ENCODE data around the gene RCOR1. TPM values are rescaled to one million over a fixed set of nuclear protein-coding genes. Genes with fewer than 3 reads are reported as not detected.

Gene RCOR1
- total RNA-seq, 5 donors from 2014 or later (not counting 1 experiment from before 2014, with no cell fraction given): 17.7 to 25.0 (median 18.7) TPM

DNA sequence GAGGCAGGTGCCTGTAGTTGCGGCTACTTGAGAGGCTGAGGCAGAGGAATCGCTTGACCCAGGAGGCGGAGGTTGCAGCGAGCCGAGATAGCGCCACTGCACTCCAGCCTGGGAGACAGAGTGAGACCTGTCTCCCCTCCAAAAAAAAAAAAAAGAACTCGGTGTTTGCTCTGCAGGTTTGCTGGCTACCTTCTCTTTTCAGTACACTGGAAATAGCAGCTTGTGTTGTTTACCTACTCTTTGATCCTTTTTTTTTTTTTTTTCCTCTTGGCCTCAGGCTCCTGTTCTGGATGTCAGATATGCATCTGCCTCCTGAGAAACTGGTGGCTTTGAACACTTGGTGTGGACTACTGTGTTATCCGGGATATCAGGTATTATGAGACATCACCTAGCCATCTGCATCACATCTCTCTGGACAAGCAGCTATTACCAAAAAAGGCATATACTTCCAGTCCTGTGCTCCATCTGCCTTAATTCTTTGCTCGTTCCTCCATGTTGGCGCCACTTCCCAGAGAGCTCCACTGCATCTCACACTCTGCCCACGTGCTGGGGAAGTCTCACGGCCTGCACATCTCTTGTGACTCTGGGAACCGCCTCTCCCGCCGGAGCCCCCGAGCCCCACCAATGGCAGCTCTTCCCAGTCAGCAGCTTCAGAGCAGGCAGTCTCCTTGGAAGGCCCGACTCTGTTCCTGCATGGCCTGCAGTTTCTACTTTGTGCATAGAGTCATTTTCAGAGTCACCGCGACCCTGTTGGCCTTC, 133.9 kb downstream of the RCOR1 start:
- ATAC-seq (replicated peaks in 1 of 4) (no peak), DNase-seq (no peak)
- Mint-ChIP-seq H3K27me3 (no peaks in the 10 kb centered on the region), H3K9me3 (no peaks in the 10 kb centered on the region), H3K36me3 (peaks cover 70% of the 10 kb centered on the region), H3K4me1 (no peaks in the 10 kb centered on the region), H3K27ac (no peak overlapping the region), H3K4me3 (no peak overlapping the region)
- WGBS (ENCODE audit: insufficient coverage): 93% methylated on average over 11 of the region's 19 CpGs
- H3K9me3 ChIP-seq: no peaks in the 10 kb centered on the region
- peaks cover 3 to 65% of the 10 kb centered on the region in 2 donors for H3K36me3 ChIP-seq (ENCODE audit: control insufficient read depth in 2 of 2, extremely low read depth in 1 of 2, insufficient read depth in 1 of 2, low read length in 1 of 2)
- H3K4me3 ChIP-seq (ENCODE audit: control insufficient read depth in 1 of 2, extremely low read depth in 1 of 2, low read length in 1 of 2): no peak overlapping the region
- H3K27ac ChIP-seq (ENCODE audit: low read length): no peak overlapping the region
- H3K27me3 ChIP-seq (replicated peaks in 1 of 2; ENCODE audit: control insufficient read depth in 2 of 2, extremely low read depth in 1 of 2, insufficient read depth in 2 of 2, low read length in 1 of 2): no peaks in the 10 kb centered on the region
- POLR2A ChIA-PET: interaction anchor here in 1 of 2 donors (0.5 to 0.6 kb wide), 2 partner anchors 18 to 120 kb away, joined by 4 to 7 read pairs; no protein-coding TSS in a partner anchor
- CTCF ChIA-PET: interaction anchor here (0.6 to 0.7 kb wide), 3 partner anchors 61 to 534 kb away, joined by 3 to 6 read pairs (median 5); no protein-coding TSS in a partner anchor
- H3K4me1 ChIP-seq (ENCODE audit: control insufficient read depth in 1 of 2, extremely low read depth in 1 of 2, insufficient read depth in 2 of 2, low read length in 2 of 2): no peaks in the 10 kb centered on the region

DNA sequence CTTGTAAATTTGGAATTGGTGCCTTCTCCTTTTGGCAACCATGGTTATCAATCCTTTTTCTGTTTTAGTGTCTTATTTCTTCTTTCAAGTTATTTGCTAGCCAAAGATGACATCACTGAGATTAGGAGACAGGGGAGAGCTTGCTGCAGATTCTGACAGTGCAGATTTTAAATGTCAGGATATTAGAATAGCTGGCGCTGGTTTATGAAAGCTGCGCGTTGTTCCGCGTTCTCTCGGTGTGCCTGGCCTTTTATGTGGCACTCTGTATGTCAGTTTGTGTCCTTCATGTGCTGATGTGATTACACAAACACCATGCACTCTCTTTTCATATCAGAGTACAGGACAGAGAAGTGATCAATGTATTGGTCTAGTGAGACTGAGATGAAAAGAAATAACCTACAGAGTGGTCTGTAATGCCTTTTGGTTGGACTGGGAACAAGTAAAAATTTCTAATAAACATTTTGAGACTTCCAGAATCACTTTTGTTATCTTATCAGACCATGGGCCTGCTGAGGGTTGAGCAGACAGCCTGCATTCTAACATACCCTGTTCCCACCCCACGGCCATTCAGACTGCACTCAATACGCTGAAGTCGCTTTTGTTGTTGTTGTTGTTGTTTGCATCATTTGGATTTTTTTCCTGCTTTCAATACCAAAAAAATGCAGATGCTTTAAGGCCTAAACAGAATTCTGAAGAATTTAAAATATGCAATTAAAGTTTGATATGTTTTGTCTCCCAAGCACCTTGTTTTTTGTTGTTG, 135.1 kb downstream of the RCOR1 start:
- H3K36me3 Mint-ChIP-seq: peaks cover 62% of the 10 kb centered on the region
- ATAC-seq (replicated peaks in 1 of 4): no peak

DNA sequence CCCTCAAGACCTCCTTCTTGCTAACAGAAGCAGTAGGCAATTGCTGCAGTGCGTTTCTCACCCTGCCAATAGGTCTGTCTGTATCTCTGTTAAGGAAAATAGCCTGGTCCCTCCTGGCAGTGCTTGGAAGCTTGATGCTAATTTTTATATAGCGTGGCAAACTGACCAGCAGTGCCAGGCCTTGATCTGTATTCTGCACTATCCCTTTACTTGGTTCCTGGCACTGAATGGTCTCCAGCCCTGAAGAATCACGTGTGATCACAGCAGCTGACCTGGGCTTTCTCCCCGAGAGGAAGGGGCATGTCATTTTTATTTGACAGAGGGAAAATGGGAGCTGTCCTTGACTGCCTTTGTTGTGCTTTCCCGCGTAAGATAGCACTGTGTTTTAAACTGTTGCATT, 136.1 kb downstream of the RCOR1 start:
- Histone ChIP-seq H3K4me1 (ENCODE audit: control insufficient read depth in 1 of 2, extremely low read depth in 1 of 2, insufficient read depth in 2 of 2, low read length in 2 of 2) (no peaks in the 10 kb centered on the region), H3K4me3 (ENCODE audit: control insufficient read depth in 1 of 2, extremely low read depth in 1 of 2, low read length in 1 of 2) (no peak overlapping the region), H3K27ac (ENCODE audit: low read length) (no peak overlapping the region), H3K36me3 (ENCODE audit: control insufficient read depth in 2 of 2, extremely low read depth in 1 of 2, insufficient read depth in 1 of 2, low read length in 1 of 2) (peaks cover 3 to 51% of the 10 kb centered on the region in 2 donors), H3K9me3 (no peaks in the 10 kb centered on the region), H3K27me3 (replicated peaks in 1 of 2; ENCODE audit: control insufficient read depth in 2 of 2, extremely low read depth in 1 of 2, insufficient read depth in 2 of 2, low read length in 1 of 2) (no peaks in the 10 kb centered on the region)
- DNase-seq (no peak), ATAC-seq (replicated peaks in 1 of 4) (no peak)
- Mint-ChIP-seq H3K9me3 (no peaks in the 10 kb centered on the region), H3K36me3 (peaks cover 60% of the 10 kb centered on the region), H3K4me1 (no peaks in the 10 kb centered on the region), H3K4me3 (no peak overlapping the region), H3K27me3 (no peaks in the 10 kb centered on the region), H3K27ac (no peak overlapping the region)
- WGBS (ENCODE audit: insufficient coverage): 100% methylated on average over 6 of the region's 6 CpGs
- CTCF ChIA-PET: no interaction called here
- POLR2A ChIA-PET: interaction anchor here in 1 of 2 donors (0.7 kb wide), 1 partner anchor 115 kb away, joined by 3 read pairs; no protein-coding TSS in a partner anchor

More for the DNA sequence above, 135.1 kb downstream of the RCOR1 start:
- ChIA-PET POLR2A (interaction anchor here in 1 of 2 donors (0.7 kb wide), 1 partner anchor 116 kb away, joined by 3 read pairs; no protein-coding TSS in a partner anchor), CTCF (interaction anchor here in 1 of 2 donors (0.7 kb wide), 1 partner anchor 533 kb away, joined by 3 read pairs; no protein-coding TSS in a partner anchor)
- no peaks in the 10 kb centered on the region for H3K4me1 ChIP-seq (ENCODE audit: control insufficient read depth in 1 of 2, extremely low read depth in 1 of 2, insufficient read depth in 2 of 2, low read length in 2 of 2)
- H3K27ac ChIP-seq (ENCODE audit: low read length): no peak overlapping the region
- no peak for DNase-seq
- 92% methylated on average over 5 of the region's 9 CpGs for WGBS (ENCODE audit: insufficient coverage)
- peaks cover 3 to 58% of the 10 kb centered on the region in 2 donors for H3K36me3 ChIP-seq (ENCODE audit: control insufficient read depth in 2 of 2, extremely low read depth in 1 of 2, insufficient read depth in 1 of 2, low read length in 1 of 2)
- Mint-ChIP-seq H3K9me3 (no peaks in the 10 kb centered on the region), H3K4me3 (no peak overlapping the region), H3K4me1 (no peaks in the 10 kb centered on the region), H3K27me3 (no peaks in the 10 kb centered on the region), H3K27ac (no peak overlapping the region)
- H3K4me3 ChIP-seq (ENCODE audit: control insufficient read depth in 1 of 2, extremely low read depth in 1 of 2, low read length in 1 of 2): no peak overlapping the region
- H3K27me3 ChIP-seq (replicated peaks in 1 of 2; ENCODE audit: control insufficient read depth in 2 of 2, extremely low read depth in 1 of 2, insufficient read depth in 2 of 2, low read length in 1 of 2): no peaks in the 10 kb centered on the region
- H3K9me3 ChIP-seq: no peaks in the 10 kb centered on the region

DNA sequence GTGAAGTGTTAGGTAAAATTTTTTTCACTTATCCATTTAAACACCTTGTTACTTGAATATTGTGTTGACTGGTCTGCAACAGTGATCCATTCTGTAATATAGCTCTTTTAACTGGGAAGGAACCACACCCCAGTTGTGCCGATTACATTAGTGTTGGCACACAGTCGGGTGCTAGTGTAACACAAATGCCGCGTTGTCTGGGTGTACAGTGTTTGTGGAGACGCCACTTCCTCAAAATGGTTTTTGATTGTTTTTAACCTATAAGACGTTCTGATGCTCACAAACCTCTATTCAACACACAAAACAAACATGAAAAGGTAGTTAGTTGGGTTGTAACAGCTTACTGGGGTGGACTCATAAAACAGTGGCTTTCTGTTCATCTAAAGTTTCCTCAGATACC, 136.8 kb downstream of the RCOR1 start:
- H3K27ac Mint-ChIP-seq: no peak overlapping the region
- H3K9me3 Mint-ChIP-seq: no peaks in the 10 kb centered on the region
- Histone ChIP-seq H3K4me3 (ENCODE audit: control insufficient read depth in 1 of 2, extremely low read depth in 1 of 2, low read length in 1 of 2) (no peak overlapping the region), H3K4me1 (ENCODE audit: control insufficient read depth in 1 of 2, extremely low read depth in 1 of 2, insufficient read depth in 2 of 2, low read length in 2 of 2) (no peaks in the 10 kb centered on the region), H3K27me3 (replicated peaks in 1 of 2; ENCODE audit: control insufficient read depth in 2 of 2, extremely low read depth in 1 of 2, insufficient read depth in 2 of 2, low read length in 1 of 2) (no peaks in the 10 kb centered on the region), H3K9me3 (no peaks in the 10 kb centered on the region), H3K36me3 (ENCODE audit: control insufficient read depth in 2 of 2, extremely low read depth in 1 of 2, insufficient read depth in 1 of 2, low read length in 1 of 2) (peaks cover 3 to 47% of the 10 kb centered on the region in 2 donors), H3K27ac (ENCODE audit: low read length) (no peak overlapping the region)
- H3K4me3 Mint-ChIP-seq: no peak overlapping the region
- no peak for DNase-seq
- ATAC-seq (replicated peaks in 1 of 4): no peak
- no peaks in the 10 kb centered on the region for H3K27me3 Mint-ChIP-seq
- POLR2A ChIA-PET: no interaction called here
- no peaks in the 10 kb centered on the region for H3K4me1 Mint-ChIP-seq
- 60% methylated on average over 1 of the region's 6 CpGs for WGBS (ENCODE audit: insufficient coverage)
- H3K36me3 Mint-ChIP-seq: peaks cover 55% of the 10 kb centered on the region
- CTCF ChIA-PET: no interaction called here

DNA sequence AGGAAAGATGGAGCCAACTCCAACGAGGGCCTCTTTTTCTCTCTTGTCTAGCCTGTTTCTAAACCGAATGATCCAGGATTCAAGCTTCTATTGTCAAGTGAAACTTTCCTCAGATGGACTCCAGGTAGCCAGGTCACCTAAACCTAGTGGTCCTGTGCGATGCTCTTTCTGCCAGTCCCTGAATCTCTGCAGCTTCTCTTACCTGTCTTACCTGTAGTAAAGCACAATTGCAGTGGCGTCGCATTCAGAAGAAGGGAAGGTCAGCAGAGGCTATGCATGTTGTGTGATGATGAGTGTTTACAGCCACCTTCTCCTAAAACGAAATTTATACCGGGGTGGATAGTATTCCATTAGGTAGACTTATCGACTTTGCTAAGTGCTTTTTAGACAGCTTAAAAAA, 137.4 kb downstream of the RCOR1 start:
- H3K4me1 Mint-ChIP-seq: no peaks in the 10 kb centered on the region
- ChIA-PET CTCF (no interaction called here), POLR2A (interaction anchor here in 1 of 2 donors (0.6 kb wide), 1 partner anchor 30 kb away, joined by 3 read pairs; no protein-coding TSS in a partner anchor)
- Histone ChIP-seq H3K27ac (ENCODE audit: low read length) (no peak overlapping the region), H3K9me3 (no peaks in the 10 kb centered on the region), H3K4me3 (ENCODE audit: control insufficient read depth in 1 of 2, extremely low read depth in 1 of 2, low read length in 1 of 2) (no peak overlapping the region), H3K4me1 (ENCODE audit: control insufficient read depth in 1 of 2, extremely low read depth in 1 of 2, insufficient read depth in 2 of 2, low read length in 2 of 2) (no peaks in the 10 kb centered on the region), H3K36me3 (ENCODE audit: control insufficient read depth in 2 of 2, extremely low read depth in 1 of 2, insufficient read depth in 1 of 2, low read length in 1 of 2) (peaks cover 3 to 47% of the 10 kb centered on the region in 2 donors), H3K27me3 (replicated peaks in 1 of 2; ENCODE audit: control insufficient read depth in 2 of 2, extremely low read depth in 1 of 2, insufficient read depth in 2 of 2, low read length in 1 of 2) (no peaks in the 10 kb centered on the region)
- H3K4me3 Mint-ChIP-seq: no peak overlapping the region
- ATAC-seq (replicated peaks in 1 of 4) (no peak), DNase-seq (no peak)
- 100% methylated on average over 3 of the region's 8 CpGs for WGBS (ENCODE audit: insufficient coverage)
- no peak overlapping the region for H3K27ac Mint-ChIP-seq
- no peaks in the 10 kb centered on the region for H3K9me3 Mint-ChIP-seq
- H3K27me3 Mint-ChIP-seq: no peaks in the 10 kb centered on the region
- peaks cover 51% of the 10 kb centered on the region for H3K36me3 Mint-ChIP-seq

DNA sequence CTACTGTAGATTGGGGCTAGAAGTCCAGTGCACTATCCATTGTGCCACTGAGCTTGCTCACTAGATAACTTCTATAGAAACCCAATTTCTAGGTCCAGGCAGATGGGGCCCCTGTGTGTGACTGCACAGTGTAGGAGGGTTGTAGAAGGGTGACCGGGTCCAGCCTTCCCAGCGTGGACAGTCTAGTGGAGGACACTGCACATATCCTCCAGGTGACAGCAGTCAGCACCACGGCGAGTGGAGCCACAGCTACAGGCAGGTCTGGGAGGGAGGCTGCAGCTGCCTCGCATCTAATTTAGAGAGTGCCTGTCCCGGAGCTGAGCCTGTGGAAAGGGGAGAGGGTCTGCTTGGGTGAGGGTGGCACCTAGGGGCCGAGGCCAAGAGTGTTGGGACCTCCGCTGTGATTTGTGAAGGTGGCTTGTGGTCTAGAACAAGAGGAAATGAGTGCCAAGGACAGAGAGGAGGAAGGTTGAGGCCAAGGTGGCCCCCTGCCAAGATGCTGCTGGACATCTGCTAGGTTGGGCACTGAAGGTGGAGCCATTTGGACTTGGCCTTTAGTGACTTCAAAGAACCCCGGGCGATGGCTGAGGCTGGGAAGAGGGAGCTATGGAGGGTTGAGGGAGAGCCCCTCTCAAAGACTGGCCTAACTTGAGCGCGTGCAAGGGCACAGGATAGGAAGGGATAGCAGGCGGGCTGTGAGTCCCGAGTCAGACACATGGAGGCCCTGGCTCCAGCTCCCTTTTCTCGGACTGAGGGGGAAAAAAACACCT, 138.8 kb downstream of the RCOR1 start:
- H3K9me3 ChIP-seq: no peaks in the 10 kb centered on the region
- H3K4me3 ChIP-seq (ENCODE audit: control insufficient read depth in 1 of 2, extremely low read depth in 1 of 2, low read length in 1 of 2): no peak overlapping the region
- ChIA-PET POLR2A (no interaction called here), CTCF (no interaction called here)
- Mint-ChIP-seq H3K9me3 (no peaks in the 10 kb centered on the region), H3K27me3 (no peaks in the 10 kb centered on the region), H3K4me3 (no peak overlapping the region), H3K27ac (no peak overlapping the region), H3K4me1 (no peaks in the 10 kb centered on the region), H3K36me3 (peaks cover 40% of the 10 kb centered on the region)
- WGBS (ENCODE audit: insufficient coverage): 95% methylated on average over 12 of the region's 15 CpGs
- no peaks in the 10 kb centered on the region for H3K27me3 ChIP-seq (replicated peaks in 1 of 2; ENCODE audit: control insufficient read depth in 2 of 2, extremely low read depth in 1 of 2, insufficient read depth in 2 of 2, low read length in 1 of 2)
- no peaks in the 10 kb centered on the region for H3K4me1 ChIP-seq (ENCODE audit: control insufficient read depth in 1 of 2, extremely low read depth in 1 of 2, insufficient read depth in 2 of 2, low read length in 2 of 2)
- ATAC-seq (replicated peaks in 1 of 4) (no peak), DNase-seq (no peak)
- H3K36me3 ChIP-seq (ENCODE audit: control insufficient read depth in 2 of 2, extremely low read depth in 1 of 2, insufficient read depth in 1 of 2, low read length in 1 of 2): peaks cover 3 to 36% of the 10 kb centered on the region in 2 donors
- H3K27ac ChIP-seq (ENCODE audit: low read length): no peak overlapping the region

All from T-cell (primary cell).